ENCODE results near the gene ARRDC2.
"Not testable (repeated sequence)": the region's sequence is repeated elsewhere in the genome, so short reads cannot be mapped to it uniquely, and the experiment has no call there.

Gene ARRDC2

GRCh38 chr19:18007917-18008673, at the start of gene ARRDC2:
Gene ARRDC2, plus strand, starts transcription at chr19:18008170. Its CDS starts 141 bp downstream, at chr19:18008311.
- peak; percentile 92 for DNase-seq

GRCh38 chr19:17963936-17964691, 43.9 kb upstream of the ARRDC2 start:
- DNase-seq, result no peak

DNA sequence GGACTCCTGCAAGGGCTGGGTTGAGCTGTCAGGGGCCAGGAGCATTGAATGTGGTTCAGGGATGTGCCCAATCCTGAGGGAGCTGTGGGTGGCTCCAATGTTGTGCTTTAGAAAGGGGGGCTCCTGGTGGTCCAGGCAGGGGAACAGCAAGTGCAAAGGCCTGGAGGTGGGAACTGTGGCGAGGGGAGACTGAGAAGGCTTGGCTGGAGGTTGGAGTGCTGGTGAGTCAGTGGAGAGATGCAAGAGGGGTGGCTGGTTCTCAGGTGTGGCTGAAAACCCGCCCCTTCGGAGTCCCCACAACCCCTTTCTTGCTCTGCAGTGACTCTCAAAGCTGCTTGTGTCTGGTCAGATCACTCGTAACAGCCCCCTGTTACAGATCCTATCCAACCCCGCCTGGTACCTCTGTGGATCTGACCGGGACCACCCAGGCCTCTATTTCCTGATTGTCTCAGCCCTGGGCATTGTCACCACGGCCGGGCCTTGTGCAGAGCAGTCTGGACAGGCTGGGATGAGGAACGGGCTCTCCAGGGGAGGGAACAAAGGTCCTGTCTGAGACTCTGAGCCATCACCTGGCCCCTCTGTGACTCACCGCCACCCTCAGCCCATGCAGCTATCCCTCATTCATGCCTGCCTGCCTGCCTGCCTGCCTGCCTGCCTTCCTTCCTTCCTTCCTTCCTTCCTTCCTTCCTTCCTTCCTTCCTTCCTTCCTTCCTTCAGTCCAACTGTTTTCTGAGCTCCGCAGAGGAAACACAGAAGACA, 42.4 kb upstream of the ARRDC2 start:
- DNase-seq, result no peak

- no peak for DNase-seq
Measured at GRCh38 chr19:17966129-17966483, 41.9 kb upstream of the ARRDC2 start.

DNA sequence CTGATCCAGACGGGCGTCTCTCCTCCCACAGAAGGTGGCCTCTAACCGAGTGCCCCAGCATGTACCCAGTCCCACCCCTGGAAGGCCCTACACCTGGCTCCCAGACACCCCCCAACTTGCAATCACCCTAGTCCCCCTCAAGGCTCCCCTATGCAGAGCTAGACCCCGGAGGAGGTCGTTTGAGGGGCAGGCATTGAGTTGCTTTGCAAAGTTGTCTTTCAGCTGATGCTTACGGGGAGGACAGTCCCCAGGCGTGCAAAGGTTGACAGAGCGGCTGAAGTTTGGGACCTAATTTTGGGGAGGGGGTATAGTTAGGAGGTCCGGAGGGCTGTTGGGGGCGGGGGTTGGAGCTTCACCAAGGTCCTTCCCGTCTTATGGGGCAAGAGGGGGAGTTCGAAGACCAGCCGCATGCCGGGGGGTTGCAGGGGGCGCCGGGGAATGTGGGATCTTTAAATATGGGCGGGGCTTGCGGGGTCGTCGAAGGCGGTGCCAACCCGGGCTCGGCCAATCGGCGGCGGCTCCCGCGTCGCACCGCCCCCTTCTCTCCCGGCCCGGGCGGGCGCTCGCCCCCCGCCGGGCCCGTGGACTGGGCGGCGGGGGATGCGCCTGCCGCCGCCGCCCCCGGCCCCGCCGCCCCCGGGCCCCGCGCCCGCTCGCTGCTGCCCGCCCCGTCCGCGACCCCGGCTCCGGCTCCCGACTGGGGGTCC, 41.3 kb upstream of the ARRDC2 start, which contains the start of gene KCNN1:
Gene KCNN1, plus strand, starts transcription at position 558 of the 707 bp plus-strand sequence. CDS start 6,782 bp downstream, outside the sequence.
- DNase-seq, result no peak

DNA sequence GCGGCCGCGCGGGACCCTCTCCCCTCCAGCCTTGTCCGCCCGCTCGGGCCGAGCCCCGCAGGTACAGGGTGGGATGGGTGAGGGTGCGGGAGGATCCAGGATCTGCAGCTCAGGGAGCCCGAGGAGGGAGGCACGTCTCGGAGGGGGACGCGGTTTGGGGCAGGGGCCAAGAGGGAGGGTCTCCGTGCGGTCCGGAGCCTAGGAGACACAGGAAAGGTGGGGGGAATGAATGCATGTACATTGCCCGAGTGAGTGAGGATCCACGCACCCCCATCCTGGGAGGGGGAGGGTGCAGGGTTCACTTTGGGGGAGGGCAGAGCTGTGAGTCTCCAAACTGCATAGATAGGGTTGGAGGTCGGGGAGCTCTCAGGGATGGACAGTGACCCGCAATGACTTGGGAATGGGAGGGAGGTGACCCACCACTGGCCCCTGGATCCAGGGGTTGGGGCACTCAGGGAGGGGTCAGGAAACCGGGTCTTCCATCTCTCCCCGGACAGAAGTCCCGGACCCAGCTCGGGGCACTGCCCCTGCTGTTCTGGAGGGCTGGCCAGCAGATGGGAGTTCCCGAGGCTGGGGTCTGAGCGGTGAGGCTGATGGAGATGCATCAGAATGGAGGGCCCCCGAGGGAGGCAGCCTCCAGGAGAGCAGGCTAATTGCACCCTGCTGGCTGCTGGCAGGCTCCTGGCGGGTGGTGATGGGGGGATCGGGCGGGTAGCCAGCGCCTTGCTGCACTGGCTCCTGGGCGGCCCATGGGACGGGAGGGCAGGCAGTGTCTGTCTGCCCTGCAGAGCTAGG, 40.5 kb upstream of the ARRDC2 start:
- no peak for DNase-seq

DNA sequence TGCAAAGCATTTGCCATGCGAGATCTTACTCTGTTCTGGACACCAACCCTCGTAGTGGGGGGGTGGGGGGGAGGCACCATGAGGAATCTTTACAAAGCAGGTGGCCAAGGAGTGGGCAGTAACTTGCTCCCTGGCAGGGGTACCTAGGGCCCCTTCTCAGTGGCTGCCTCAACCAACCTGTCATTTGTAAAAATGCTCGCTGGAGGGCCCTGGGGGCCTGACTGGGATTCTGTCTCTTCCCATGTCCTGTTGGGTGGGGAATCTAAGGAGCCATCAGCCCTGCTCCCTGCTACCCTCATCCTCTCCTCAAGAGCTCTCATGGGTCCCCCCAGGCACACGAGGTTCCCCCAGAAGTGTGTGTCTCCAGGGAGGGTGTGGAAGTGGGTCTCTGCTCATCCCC, 39.6 kb upstream of the ARRDC2 start:
- DNase-seq, result no peak

GRCh38 chr19:17969096-17969792, 38.7 kb upstream of the ARRDC2 start:
- DNase-seq, result no peak

DNA sequence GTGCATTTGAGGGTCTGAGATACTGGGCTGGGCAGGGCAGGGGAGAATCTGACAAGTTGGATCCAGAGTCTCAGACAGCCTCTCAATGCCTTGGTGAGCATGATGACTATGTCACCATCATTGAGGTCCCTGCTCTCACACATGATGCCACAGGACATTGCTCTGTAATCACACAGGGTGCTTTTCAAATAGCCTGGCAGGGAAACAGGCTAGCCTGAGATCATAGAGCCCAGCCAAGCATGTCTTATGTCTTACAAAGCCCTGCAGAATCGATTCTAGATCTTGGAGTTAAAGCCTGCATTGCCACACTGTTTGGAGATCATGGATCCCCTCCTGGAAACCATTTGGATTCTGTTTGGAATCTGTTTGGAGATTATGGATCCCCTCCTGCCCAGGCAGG, 35.7 kb upstream of the ARRDC2 start:
- no peak for DNase-seq

- no peak for DNase-seq
Measured at GRCh38 chr19:17973759-17974158, 34.2 kb upstream of the ARRDC2 start.

DNA sequence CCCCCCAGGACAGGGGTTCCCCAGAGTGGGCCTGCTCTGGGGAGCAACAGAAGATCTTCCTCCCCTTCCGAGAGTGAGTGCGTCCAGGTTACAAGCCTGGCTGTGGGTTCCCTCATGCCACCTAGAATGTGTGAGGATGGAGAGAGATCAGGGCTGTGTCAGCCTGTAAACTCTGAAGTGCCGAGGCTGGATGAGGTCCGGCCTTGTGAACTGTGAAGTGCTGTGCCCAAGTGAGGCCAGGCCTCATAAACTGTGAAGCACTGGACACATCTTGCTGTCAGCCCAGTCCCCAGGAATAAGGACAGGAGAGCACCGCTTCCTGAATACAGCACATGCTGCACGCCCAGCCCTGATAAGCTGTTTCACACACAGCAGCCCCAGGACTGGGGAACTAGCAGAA, 33.4 kb upstream of the ARRDC2 start:
- DNase-seq, result no peak

GRCh38 chr19:17975032-17975431, 32.9 kb upstream of the ARRDC2 start:
- DNase-seq, result no peak

- DNase-seq, result no peak
Measured at GRCh38 chr19:17977021-17977420, 30.9 kb upstream of the ARRDC2 start.

DNA sequence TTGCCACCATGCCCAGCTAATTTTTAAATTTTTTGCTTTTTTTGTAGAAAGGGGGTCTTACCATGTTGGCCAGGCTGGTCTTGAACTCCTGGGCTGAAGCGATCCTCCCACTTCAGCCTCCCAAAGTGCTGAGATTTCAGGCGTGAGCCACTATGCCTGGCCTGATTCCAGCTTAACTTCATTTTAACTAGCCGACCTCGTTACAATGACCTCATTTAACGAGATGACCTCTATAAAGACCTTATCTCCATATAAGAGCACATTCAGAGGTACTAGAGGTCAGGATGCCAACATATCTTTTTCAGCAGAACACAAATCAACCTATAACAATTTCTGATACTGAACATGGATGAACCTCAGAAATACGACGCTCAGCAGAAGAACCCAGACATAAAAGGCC, 30.5 kb upstream of the ARRDC2 start:
- no peak for DNase-seq

GRCh38 chr19:17981611-17982010, 26.4 kb upstream of the ARRDC2 start:
- DNase-seq, result no peak

DNA sequence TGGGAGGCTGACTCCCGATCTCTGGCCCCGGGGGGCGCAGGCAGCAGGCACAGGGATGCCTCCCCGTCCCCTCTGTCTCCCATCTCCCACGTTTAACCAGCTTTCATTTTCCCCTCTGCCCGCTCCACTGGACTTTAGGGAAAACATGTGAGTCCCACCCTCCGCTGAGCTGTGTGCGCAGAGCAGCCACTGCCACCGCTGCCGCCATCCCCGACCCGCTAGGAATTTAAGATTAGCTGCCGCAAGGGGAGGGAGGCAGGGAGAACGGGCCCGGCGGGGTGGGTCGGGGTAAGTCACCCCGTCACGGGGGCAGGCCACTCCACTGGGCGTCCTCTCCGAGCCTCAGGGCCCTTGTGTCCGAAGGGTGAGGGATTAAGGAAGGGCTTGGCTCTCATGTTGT, 25.5 kb upstream of the ARRDC2 start:
- no peak for DNase-seq

GRCh38 chr19:17985037-17985818, 22.7 kb upstream of the ARRDC2 start:
- DNase-seq, result no peak

DNA sequence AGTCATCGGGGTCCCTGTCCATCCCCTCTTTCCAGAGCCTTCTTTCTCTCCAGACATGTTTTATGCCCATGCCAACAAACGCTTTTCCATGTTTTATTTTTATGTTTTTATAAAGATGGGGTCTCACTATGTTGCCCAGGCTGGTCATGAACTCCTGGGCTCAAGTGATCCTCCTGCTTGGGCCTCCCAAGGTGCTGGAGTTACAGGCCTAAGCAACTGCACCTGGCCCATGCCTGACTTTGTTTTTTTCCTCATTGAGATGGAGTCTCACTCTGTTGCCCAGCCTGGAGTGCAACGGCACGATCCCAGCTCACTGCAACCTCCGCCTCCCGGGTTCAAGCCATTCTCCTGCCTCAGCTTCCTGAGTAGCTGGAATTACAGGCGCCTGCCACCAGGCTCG, 21.4 kb upstream of the ARRDC2 start:
- not testable (repeated sequence) for DNase-seq

DNA sequence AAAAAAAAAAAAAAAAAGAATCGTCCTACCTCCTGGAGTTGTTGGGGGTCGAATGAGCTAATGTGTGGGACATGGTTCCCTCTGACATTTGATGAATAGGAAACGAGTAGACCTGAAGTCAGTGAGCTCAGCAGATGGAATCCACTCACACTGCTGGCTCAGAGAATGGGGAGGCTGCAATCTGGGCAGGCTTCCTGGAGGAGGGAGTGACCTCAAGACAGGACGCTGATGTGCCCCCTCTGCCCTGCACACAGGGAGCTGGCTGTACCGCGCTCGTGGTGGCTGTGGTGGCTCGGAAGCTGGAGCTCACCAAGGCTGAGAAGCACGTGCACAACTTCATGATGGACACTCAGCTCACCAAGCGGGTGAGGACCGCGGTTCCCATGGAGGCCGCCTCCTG, 19.8 kb upstream of the ARRDC2 start:
- DNase-seq, result no peak

DNA sequence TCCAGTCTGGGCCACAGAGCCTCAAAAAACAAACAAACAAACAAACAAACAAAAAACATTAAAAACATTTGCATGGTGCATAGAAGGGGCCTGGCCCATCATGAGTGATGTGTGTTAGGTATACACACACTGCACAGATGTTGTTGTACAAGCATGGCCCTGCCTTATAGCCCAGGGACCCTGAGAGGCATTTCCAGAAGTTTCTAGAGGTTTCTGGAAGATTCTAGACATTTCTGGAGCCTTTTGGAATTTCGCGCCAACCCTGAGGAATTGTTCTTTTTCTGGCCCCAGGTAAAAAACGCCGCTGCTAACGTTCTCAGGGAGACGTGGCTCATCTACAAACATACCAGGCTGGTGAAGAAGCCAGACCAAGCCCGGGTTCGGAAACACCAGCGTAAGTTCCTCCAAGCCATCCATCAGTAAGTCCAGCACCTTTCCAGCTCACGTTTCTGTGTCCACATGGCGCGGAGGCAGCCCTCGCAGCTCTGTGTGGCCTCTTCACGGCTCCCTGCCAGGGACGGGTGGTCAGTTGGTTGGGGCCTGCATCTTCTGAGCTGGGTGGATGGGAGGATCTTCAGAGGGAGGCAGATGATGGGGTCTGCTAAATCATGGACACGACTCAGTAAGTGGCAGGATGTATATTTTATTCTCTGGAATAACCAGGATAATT, 18.4 kb upstream of the ARRDC2 start:
- DNase-seq, result no peak

All from activated CD4-positive, alpha-beta T cell treated with anti-CD3 and anti-CD28 coated beads, Interleukin-10, Interleukin-2, amounts not matched to agents 100 ng/mL and 50 ng/mL, durations not matched to agents 16 hours and 8 hours (primary cell).